ENCODE results near the gene KIF26A.
"Not testable (repeated sequence)": the region's sequence is repeated elsewhere in the genome, so short reads cannot be mapped to it uniquely, and the experiment has no call there.

Gene KIF26A

GRCh38 chr14:104209071-104209470 lies 70.7 kb downstream of the KIF26A start:
- not testable (repeated sequence) for H3K9me3 Mint-ChIP-seq; H3K4me3 Mint-ChIP-seq; H3K4me1 Mint-ChIP-seq (ENCODE audit: low read depth); H3K36me3 Mint-ChIP-seq (ENCODE audit: low read depth); H3K27me3 Mint-ChIP-seq; H3K27ac Mint-ChIP-seq

DNA sequence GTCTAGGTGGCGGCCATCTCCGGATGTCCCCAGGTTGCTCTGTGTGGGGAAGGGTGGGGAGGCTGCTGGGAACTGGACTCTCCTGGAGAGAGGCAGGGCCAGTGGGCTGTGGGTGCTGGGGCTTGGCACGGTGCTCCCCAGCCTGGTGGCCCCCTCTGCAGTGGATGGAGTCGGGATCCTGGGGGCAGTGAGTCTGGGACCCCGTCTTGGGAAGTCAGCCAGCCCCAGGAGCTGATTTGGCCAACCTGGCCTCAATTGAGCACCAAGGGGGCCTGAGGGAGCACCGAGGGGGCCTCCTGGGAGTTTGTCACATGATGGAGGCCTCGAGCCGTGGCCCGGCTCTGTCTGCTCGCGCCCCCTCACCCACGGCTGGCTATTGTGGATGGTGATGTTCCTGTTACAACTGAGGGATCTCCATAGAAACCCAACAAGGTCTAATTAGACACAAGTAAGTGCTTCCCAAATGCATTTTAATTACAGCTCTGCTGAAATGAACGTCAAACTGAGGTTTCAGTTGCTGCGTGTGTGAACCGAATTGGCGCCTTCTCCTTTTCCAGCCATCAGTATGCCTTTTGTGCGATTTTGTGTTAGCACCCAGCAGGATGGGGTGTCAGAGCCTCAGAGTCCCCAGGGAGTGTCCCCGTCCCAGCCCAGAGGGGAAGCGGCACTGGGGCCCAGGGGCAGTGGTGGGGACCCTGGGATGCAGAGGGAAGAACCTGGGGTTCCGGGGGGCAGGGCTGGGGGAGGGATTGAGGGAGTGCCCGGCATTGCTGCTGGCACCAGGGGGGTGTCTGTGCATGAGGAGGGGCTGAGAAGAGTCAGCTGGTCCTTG lies 71.8 kb downstream of the KIF26A start:
- Mint-ChIP-seq H3K36me3 (ENCODE audit: low read depth) (no peaks in the 10 kb centered on the region), H3K4me3 (no peak overlapping the region), H3K4me1 (ENCODE audit: low read depth) (no peaks in the 10 kb centered on the region), H3K9me3 (no peaks in the 10 kb centered on the region), H3K27me3 (no peaks in the 10 kb centered on the region), H3K27ac (no peak overlapping the region)

DNA sequence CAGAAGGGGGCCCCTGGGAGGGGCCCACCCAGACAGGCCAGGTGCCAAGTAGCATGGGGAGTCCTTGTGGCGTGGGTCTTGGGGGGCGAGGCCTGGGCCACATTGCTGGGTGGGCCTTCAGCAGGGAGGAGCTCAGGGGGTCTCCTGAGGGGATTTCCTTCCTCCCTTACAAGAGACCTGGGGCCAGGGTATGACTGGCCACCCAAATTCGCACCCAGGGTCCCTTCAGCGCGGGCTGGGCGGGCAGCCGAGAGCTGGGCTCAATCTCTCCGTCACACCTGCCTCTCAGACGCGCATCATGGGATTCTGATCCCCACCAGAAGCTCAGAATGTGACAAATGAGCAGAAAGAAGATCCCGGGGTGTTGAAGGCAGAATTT lies 72.4 kb downstream of the KIF26A start:
- Mint-ChIP-seq H3K9me3 (no peaks in the 10 kb centered on the region), H3K4me1 (ENCODE audit: low read depth) (no peaks in the 10 kb centered on the region), H3K4me3 (no peak overlapping the region), H3K27ac (no peak overlapping the region), H3K27me3 (no peaks in the 10 kb centered on the region), H3K36me3 (ENCODE audit: low read depth) (no peaks in the 10 kb centered on the region)

DNA sequence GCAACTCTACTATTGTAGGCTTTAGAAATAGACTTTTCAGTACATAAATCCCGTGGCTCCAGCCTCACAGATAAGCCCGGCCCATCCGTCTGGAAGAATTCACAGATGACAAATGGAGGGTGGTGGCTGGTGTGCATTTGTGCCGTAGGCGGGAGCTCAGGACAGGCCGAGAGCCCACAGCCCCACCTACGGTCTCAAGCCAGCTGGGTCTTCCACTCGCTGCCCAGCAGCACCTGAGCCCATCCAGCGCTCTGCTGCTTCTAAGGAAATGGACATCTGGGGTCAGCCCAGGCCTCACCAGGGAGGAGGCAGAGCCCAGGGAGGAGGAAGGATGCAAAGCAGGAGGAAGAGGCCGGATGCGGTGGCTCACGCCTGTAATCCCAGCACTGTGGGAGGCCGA lies 72.8 kb downstream of the KIF26A start:
- Mint-ChIP-seq H3K4me1 (ENCODE audit: low read depth) (no peaks in the 10 kb centered on the region), H3K4me3 (no peak overlapping the region), H3K27ac (no peak overlapping the region), H3K9me3 (no peaks in the 10 kb centered on the region), H3K27me3 (no peaks in the 10 kb centered on the region), H3K36me3 (ENCODE audit: low read depth) (no peaks in the 10 kb centered on the region)

DNA sequence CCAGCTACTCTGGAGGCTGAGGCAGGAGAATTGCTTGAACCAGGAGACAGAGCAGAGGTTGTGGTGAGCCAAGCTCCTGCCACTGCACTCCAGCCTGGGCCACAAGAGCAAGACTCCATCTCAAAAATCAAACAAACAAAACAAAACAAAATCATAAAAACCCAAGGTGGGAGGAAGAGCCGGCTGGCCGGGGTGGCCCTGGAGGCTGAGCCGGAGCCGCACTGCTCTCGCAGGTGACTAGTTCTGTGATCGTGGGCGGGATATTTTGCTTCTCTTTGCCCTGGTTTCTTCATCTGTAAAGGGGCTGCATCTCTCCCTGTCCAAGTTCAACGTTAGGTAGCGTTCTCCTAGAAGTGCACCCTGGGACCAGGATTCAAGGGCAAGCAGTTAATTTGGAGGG lies 73.4 kb downstream of the KIF26A start:
- Mint-ChIP-seq H3K36me3 (ENCODE audit: low read depth) (no peaks in the 10 kb centered on the region), H3K4me3 (no peak overlapping the region), H3K9me3 (no peaks in the 10 kb centered on the region), H3K4me1 (ENCODE audit: low read depth) (no peaks in the 10 kb centered on the region), H3K27me3 (no peaks in the 10 kb centered on the region), H3K27ac (no peak overlapping the region)

- H3K4me1 Mint-ChIP-seq (ENCODE audit: low read depth): no peaks in the 10 kb centered on the region
- no peak overlapping the region for H3K27ac Mint-ChIP-seq
- H3K9me3 Mint-ChIP-seq: no peaks in the 10 kb centered on the region
- H3K27me3 Mint-ChIP-seq: no peaks in the 10 kb centered on the region
- H3K36me3 Mint-ChIP-seq (ENCODE audit: low read depth): no peaks in the 10 kb centered on the region
- H3K4me3 Mint-ChIP-seq: no peak overlapping the region
These were observed 74.1 kb downstream of the KIF26A start for GRCh38 chr14:104212206-104213095.

GRCh38 chr14:104213301-104214034 lies 75.1 kb downstream of the KIF26A start:
- no peaks in the 10 kb centered on the region for H3K27me3 Mint-ChIP-seq
- H3K4me1 Mint-ChIP-seq (ENCODE audit: low read depth): no peaks in the 10 kb centered on the region
- H3K36me3 Mint-ChIP-seq (ENCODE audit: low read depth): no peaks in the 10 kb centered on the region
- H3K4me3 Mint-ChIP-seq: no peak overlapping the region
- H3K27ac Mint-ChIP-seq: no peak overlapping the region
- no peaks in the 10 kb centered on the region for H3K9me3 Mint-ChIP-seq

DNA sequence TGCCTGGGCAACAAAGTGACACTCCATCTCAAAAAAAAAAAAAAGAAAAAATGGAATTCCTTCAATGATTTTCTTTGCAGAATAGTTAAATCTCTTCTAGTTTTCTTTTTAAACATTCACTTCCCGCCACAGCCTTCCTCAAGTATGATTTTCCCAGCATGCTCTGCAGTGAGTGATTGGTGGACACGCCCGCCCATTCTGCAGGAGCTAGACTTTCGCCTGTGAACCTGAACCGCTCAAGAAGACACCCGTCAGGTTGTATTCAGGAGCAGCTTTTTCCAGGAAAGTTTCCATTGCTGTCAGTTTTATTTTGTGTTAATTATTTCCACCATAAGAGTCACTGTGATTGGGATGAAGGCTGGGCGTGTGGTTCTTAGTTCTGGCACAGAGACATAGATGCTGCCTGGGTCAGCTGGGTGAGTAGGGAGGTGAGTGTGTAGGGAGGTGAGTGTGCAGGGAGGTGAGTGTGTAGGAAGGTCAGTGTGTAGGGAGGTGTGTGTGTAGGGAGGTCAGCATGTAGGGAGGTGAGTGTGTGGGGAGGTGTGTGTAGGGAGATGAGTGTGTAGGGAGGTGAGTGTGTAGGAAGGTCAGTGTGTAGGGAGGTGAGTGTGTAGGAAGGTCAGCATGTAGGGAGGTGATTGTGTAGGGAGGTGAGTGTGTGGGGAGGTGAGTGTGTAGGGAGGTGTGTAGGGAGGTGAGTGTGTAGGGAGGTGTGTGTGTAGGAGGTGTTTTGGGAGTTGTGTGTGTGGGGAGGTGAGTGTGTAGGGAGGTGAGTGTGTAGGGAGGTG lies 76.2 kb downstream of the KIF26A start:
- H3K9me3 Mint-ChIP-seq: no peaks in the 10 kb centered on the region
- H3K4me1 Mint-ChIP-seq (ENCODE audit: low read depth): no peaks in the 10 kb centered on the region
- no peaks in the 10 kb centered on the region for H3K27me3 Mint-ChIP-seq
- no peaks in the 10 kb centered on the region for H3K36me3 Mint-ChIP-seq (ENCODE audit: low read depth)
- H3K4me3 Mint-ChIP-seq: no peak overlapping the region
- no peak overlapping the region for H3K27ac Mint-ChIP-seq

- H3K9me3 Mint-ChIP-seq: no peaks in the 10 kb centered on the region
- H3K27ac Mint-ChIP-seq: no peak overlapping the region
- no peaks in the 10 kb centered on the region for H3K4me1 Mint-ChIP-seq (ENCODE audit: low read depth)
- no peaks in the 10 kb centered on the region for H3K36me3 Mint-ChIP-seq (ENCODE audit: low read depth)
- no peaks in the 10 kb centered on the region for H3K27me3 Mint-ChIP-seq
- no peak overlapping the region for H3K4me3 Mint-ChIP-seq
These were observed 77.4 kb downstream of the KIF26A start for GRCh38 chr14:104215706-104216334.

GRCh38 chr14:104216457-104216856 lies 78.1 kb downstream of the KIF26A start:
- H3K4me3 Mint-ChIP-seq: no peak overlapping the region
- no peak overlapping the region for H3K27ac Mint-ChIP-seq
- no peaks in the 10 kb centered on the region for H3K27me3 Mint-ChIP-seq
- no peaks in the 10 kb centered on the region for H3K36me3 Mint-ChIP-seq (ENCODE audit: low read depth)
- no peaks in the 10 kb centered on the region for H3K9me3 Mint-ChIP-seq
- H3K4me1 Mint-ChIP-seq (ENCODE audit: low read depth): no peaks in the 10 kb centered on the region

- H3K36me3 Mint-ChIP-seq (ENCODE audit: low read depth): no peaks in the 10 kb centered on the region
- no peak overlapping the region for H3K4me3 Mint-ChIP-seq
- H3K27me3 Mint-ChIP-seq: peaks cover 6% of the 10 kb centered on the region
- H3K9me3 Mint-ChIP-seq: no peaks in the 10 kb centered on the region
- no peaks in the 10 kb centered on the region for H3K4me1 Mint-ChIP-seq (ENCODE audit: low read depth)
- no peak overlapping the region for H3K27ac Mint-ChIP-seq
These were observed 79.3 kb downstream of the KIF26A start for GRCh38 chr14:104217486-104218360.

GRCh38 chr14:104218361-104219180 lies 80.2 kb downstream of the KIF26A start:
- Mint-ChIP-seq H3K27me3 (peaks cover 6% of the 10 kb centered on the region), H3K4me1 (ENCODE audit: low read depth) (no peaks in the 10 kb centered on the region)

More at GRCh38 chr14:104218361-104219180, 80.2 kb downstream of the KIF26A start:
- no peaks in the 10 kb centered on the region for H3K9me3 Mint-ChIP-seq
- H3K36me3 Mint-ChIP-seq (ENCODE audit: low read depth): no peaks in the 10 kb centered on the region
- no peak overlapping the region for H3K4me3 Mint-ChIP-seq
- H3K27ac Mint-ChIP-seq: no peak overlapping the region

Data from stimulated activated naive CD8-positive, alpha-beta T cell treated with anti-CD3 and anti-CD28 coated beads, Interleukin-15, Interleukin-2, amounts not matched to agents 100 ng/mL and 50 ng/mL, for 24 hours (primary cell).